ENCODE results near the gene CACNA2D2.

- TF ChIP-seq CTCF (IDR thresholded peaks at IDR 0.05) (no peak), POLR2A (IDR thresholded peaks at IDR 0.05) (no peak), EP300 (IDR thresholded peaks at IDR 0.05) (no peak)
Measured at GRCh38 chr3:50385754-50386153, 117.7 kb downstream of the CACNA2D2 start.
